Activated CD8-positive, alpha-beta memory T cell treated with anti-CD3 and anti-CD28 coated beads for 1 hour (primary cell): Measurements from ENCODE around the gene CCDC40.
A peak's percentile ranks its signal among the peaks of the same experiment; 100 is the strongest.

ENCODE experiments used
- DNase-seq, 2 donors: peaks; one replicate each; pipeline ENCODE4 v3.0.0-alpha.2; 2020; ENCODE audit warnings: low read depth in 1 of 2; ENCODE audit errors: extremely low read depth in 1 of 2

CCDC40 gene

GRCh38 chr17:80018917-80019651, 17.4 kb upstream of the CCDC40 start:
- DNase-seq: no peak

GRCh38 chr17:80021600-80021999, 14.8 kb upstream of the CCDC40 start:
- no peak for DNase-seq

- no peak for DNase-seq
Measured at GRCh38 chr17:80023481-80024205, 12.8 kb upstream of the CCDC40 start.

GRCh38 chr17:80024206-80024972, 12.1 kb upstream of the CCDC40 start:
- no peak for DNase-seq

GRCh38 chr17:80025140-80025539, 11.3 kb upstream of the CCDC40 start:
- DNase-seq: no peak

GRCh38 chr17:80025796-80026195, 10.6 kb upstream of the CCDC40 start:
- DNase-seq: no peak

GRCh38 chr17:80026359-80027042, 9.9 kb upstream of the CCDC40 start:
- DNase-seq: no peak

- no peak for DNase-seq
Measured at GRCh38 chr17:80027043-80027435, 9.4 kb upstream of the CCDC40 start.

- no peak for DNase-seq
Measured at GRCh38 chr17:80028030-80028429, 8.4 kb upstream of the CCDC40 start.

- DNase-seq: no peak
Measured at GRCh38 chr17:80029258-80029974, 7.0 kb upstream of the CCDC40 start.

- no peak for DNase-seq
Measured at GRCh38 chr17:80030730-80031410, 5.6 kb upstream of the CCDC40 start.

- DNase-seq: no peak
Measured at GRCh38 chr17:80031691-80032430, 4.6 kb upstream of the CCDC40 start.

- DNase-seq: no peak
Measured at GRCh38 chr17:80032614-80033171, 3.7 kb upstream of the CCDC40 start.

- no peak for DNase-seq
Measured at GRCh38 chr17:80033840-80034239, 2.6 kb upstream of the CCDC40 start.

- peak in 1 of 2 donors; percentile 20 for DNase-seq
Measured at GRCh38 chr17:80034791-80035686, 1.4 kb upstream of the CCDC40 start.

GRCh38 chr17:80035687-80035936, 830 bp upstream of the CCDC40 start, which contains the start of gene TBC1D16:
TSS of gene TBC1D16 (minus strand) at chr17:80035872. CDS start at chr17:80013547, 22,325 bp downstream.
- no peak for DNase-seq

GRCh38 chr17:80036715-80037477, 454 bp downstream of the CCDC40 start:
- DNase-seq: no peak
